Skin epidermis (tissue), 12 donors: ENCODE measurements around the gene CNNM2.
"Not testable (repeated sequence)": the region's sequence is repeated elsewhere in the genome, so short reads cannot be mapped to it uniquely, and the experiment has no call there.

ENCODE experiments used
- H3K27ac ChIP-seq, 21 experiments: fragments of 200-600 bp; sonication (generic) in 11 of 21; one replicate each; pipeline ENCODE4 v1.5.0; 2020; ENCODE audit warnings: mild to moderate bottlenecking in 3 of 21, inconsistent platforms in 2 of 21, moderate library complexity in 2 of 21
- H3K4me3 ChIP-seq, 7 experiments: fragments of 200-600 bp; sonication (generic) in 2 of 7; one replicate each; pipeline ENCODE4 v1.5.0; 2020; ENCODE audit warnings: inconsistent platforms in 2 of 7, mild to moderate bottlenecking in 2 of 7, moderate library complexity in 1 of 7

Gene CNNM2

DNA sequence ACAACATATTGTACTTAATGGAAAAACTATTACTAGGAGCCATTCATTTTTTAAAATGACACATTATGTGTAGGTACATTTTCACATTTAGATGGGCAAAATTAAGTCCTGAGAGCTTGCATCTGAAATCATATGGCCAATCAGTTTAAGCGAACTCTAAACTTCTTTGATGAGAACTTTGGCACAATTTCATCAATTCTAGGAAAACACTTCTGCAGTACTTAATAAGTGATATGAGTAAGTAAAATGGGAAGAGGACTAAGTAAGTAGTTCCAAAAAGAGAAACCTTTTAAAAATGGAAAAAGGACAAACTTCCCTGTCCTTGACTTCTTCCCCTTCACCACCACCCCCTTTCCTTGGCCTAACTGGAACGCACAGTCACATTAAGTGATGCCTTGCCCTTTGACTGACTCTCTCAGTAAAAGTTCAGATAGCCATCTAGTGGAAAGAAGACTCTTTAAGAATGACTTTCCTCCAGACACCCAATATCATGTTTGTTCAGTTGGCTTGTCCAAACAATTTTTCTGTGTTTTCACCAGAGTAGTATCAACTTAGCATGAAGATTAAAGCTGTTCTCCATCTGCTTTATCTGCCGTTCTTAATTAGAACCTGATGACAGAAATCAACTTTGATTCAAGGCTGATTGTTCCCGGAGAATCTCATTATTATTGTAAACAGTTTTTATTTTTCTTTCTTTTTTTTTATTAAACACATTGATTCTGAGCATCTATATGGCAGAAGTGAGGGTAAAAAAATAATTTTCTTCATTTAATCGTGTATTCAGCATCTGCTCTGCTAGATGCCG is 45.1 kb downstream of the CNNM2 start:
- no peak overlapping the region for H3K27ac ChIP-seq
- no peak overlapping the region for H3K4me3 ChIP-seq

DNA sequence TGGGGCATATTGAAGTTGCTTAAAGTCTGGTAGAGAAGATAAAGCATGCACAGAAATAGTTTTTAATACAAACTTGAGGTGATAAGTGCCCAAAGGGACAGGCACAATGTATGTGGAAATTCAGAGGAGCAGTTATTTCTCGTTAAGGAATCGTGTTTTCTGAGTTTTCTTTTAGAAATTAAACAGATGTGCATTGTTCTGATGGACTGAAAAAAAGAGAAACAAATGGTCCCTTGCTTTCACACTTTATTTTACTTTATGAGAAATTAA is 45.6 kb downstream of the CNNM2 start:
- no peak overlapping the region for H3K4me3 ChIP-seq
- H3K27ac ChIP-seq = no peak overlapping the region

DNA sequence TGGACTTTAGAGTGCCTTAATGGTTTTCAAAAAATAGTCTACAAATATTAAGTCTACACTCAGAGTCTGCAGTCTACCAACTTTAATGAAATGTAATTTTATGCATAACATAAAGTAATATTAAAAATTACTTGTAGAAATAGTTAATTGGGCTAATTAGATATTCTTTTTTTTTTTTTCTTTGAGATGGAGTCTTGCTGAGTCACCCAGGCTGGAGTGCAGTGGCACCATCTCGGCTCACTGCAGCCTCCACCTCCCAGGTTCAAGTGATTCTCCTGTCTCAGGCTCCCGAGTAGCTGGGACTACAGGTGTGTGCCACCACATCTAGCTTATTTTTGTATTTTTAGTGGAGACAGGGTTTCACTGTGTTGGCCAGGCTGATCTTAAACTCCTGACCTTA is 46.0 kb downstream of the CNNM2 start:
- H3K4me3 ChIP-seq, H3K27ac ChIP-seq: not testable (repeated sequence)

DNA sequence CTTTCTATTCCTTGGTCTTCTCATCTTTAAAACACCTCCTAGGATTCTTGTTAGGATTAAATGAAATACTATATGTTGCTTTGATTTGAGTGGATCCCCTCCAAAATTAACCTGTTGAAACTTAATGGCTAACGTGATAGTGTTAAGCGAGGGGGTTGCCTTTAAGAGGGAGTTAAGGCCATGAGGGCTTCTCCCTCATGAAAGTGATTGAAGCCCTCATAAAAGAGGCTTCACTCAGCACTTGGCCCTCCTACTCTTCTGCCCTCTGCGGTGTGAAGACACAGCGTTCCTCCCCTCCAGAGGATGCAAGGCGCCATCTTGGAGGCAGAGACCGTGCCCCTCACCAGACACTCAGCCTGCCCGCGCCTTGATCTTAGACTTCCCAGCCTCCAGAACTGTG is 46.6 kb downstream of the CNNM2 start:
- Histone ChIP-seq H3K4me3 (no peak overlapping the region), H3K27ac (no peak overlapping the region)

DNA sequence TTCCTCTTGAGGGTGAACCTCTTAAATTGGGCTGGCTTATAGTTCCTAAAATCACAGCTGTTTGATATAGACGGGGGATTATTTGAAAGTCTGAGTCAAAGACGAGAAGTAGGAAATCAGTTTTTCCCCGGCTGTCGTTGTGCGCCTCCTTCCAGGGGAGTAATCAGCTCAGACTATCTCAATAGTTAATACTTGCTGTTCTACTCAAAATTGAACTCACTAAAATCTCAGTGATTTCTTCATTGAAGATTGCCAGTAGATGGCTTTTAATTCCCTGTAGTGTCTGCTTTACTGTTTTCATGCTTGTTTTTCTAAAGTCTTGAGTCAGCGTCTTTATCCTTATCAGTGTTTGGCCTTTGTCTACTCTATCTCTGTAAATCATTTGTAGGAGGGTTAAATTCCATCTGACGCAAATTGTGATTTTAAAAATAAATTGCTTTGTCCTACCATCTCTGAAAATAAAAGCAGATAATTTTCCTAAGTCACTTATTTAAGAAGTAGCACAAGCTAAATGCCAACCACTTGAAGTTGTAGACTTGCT is 47.3 kb downstream of the CNNM2 start:
- no peak overlapping the region for H3K27ac ChIP-seq
- no peak overlapping the region for H3K4me3 ChIP-seq

DNA sequence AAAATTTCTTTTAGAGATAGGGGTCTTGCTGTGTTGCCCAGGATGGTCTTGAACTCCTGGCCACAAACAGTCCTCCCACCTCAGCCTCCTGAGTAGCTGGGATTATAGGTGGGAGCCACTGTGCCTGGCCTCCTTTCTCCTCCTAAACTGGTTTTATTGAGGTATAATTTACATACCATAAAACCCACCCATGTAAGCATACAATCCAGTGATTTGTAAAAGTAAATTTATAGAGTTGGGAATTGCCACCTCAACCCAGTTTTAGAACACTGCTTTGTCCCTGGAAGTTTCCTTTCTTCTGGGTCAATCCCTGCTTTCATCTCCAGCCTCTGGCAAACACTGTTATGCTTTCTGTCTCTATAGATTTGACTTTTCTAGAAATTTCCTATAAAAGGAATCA is 49.0 kb downstream of the CNNM2 start:
- no peak overlapping the region for H3K4me3 ChIP-seq
- H3K27ac ChIP-seq = no peak overlapping the region

DNA sequence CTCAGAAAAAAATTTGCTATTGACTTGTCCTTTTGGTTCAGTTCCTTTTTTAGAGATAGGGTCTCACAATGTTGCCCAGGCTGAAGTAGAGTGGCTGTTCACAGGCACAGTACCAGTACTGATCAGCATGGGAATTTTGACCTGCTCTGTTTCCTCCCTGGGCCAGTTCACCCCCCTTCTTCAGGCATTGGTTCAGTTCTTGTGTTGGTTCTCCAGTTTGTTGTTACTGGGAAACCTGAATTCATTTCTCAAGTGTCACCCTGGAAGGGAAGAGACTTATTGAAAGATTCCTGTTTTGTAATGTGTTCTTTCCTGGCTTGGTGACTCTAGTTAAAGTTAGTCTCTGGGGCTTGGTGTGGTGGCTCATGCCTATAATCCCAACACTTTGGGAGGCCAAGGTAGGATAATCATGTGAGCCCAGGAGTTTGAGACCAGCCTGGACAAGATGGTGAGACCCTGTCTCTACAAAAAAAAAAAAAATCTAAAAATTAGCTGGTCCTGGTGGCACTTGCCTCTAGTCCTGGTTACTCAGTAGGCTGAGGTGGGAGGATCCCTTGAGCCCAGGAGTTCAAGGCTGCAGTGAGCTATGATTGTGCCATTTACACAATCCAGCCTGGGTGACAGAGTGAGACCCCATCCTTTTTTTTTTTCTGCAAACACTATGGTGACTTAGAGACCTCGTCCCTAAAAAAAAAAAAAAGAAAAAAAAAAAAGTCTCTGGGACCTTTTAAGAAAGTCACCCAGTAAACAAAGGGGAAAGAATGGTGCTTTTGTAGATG is 52.7 kb downstream of the CNNM2 start:
- Histone ChIP-seq H3K4me3 (no peak overlapping the region), H3K27ac (no peak overlapping the region)

DNA sequence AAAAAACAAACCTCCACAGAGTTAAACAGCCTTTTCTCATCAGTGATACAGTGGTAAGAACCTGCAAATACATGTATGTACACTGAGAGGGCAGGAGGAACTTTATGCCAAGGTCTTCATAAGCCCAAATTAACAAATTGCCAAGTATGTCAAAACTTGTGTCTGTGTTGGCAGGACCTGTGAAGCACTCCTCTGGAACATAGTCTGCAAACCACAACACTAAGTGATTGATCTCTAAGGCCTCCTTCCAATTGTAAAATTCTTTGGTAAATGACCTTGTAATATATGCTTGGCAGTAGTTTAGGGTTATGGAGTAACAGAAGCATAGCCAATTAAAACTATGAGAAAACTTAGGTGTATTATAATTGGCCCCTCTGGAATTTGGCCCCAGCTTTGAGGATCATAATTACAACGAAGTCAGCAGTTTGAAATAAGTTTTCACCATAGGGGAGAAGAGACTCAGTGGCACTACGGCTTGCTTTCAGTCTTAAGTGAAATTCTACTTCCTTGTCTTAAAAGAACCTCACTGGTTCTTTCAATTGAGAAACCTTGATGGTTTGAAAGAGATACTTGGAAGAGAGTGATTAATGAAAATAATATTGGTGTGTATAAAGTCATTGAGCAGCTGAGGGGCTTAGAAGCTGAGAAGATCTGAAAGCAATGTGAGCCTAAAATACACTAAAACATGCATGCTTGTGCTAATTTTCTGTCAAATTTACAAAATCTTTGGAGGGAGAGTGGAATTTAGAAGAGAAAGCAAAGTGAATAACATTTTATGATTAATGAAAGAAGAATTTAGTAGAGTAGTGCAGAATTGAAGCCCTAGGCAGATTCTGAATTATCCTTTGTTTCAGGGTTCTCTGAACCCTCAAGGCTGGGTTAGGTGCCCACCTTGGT is 57.6 kb downstream of the CNNM2 start:
- H3K4me3 ChIP-seq = no peak overlapping the region
- H3K27ac ChIP-seq = peak overlapping the region in 1 of 21 experiments; percentile 26

DNA sequence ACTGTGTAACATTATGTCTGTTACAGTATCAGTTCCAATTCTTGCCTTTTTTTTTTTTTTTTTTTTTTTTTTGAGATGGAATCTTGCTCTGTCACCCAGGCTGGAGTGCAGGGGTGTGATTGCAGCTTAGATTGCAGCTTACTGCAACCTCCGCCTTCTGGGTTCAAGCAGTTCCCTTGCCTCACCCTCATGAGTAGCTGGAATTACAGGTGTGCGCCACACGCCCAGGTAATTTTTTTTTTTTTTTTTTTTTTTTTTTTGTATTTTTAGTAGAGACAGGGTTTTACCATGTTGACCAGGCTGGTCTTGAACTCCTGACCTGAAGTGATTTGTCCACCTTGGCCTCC is 58.3 kb downstream of the CNNM2 start:
- not testable (repeated sequence) for H3K27ac ChIP-seq, H3K4me3 ChIP-seq

DNA sequence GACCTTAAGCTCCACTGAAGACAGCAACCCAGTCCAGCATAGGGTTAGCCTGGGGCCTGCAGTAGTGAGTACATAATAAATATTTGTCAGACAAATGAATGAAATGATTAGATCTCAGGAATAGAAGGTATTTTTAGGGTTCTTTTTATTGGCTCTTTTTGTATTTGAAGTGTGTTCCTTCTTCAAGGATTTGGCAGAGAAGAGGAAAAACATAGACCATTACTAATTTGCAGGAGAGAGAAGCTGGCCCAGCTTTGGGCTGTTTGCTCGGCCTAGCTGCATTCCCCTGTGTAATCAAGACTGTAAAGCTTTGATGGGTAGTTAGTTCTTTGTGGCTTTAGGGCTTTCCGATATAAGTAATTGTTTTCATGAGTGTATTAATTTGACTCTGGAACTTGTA is 64.2 kb downstream of the CNNM2 start:
- no peak overlapping the region for H3K27ac ChIP-seq
- H3K4me3 ChIP-seq = no peak overlapping the region

DNA sequence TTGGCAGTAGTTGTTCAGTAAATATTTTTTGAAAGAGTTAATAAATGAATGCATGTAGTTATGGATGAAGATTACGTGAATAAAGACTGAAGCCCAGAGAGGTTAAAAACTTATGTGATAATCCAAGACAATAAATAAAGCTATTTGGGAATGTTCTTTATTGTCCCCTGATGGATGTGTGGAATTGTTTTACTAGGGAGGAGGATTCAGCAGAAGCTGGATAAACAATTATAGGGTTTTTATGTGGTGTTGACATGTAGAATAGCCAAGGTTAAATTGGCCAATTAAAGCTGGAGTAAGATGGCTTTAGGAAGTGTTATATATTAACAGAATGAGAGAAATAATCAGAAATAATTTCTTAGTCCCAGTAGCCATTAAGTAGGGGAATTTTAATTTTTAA is 66.0 kb downstream of the CNNM2 start:
- H3K27ac ChIP-seq = no peak overlapping the region
- no peak overlapping the region for H3K4me3 ChIP-seq

DNA sequence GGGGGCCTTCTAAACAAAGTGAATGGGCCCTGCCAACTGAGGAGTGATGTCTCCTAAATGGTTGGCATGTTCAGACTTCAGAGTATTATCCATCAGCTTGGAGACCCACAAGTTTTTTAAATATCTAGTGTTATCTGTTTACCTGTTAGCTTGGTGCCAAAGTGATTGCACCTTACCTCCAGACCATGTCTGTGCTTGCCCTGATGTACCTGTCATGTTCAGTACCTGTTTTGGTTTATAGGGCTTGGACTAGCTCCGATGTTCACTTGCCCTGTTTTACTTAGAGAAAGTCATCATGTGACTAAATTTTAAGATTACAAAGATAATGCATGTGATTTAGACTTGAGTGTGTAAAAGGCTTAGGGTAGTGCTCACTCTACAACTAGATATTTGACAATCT is 67.7 kb downstream of the CNNM2 start:
- Histone ChIP-seq H3K27ac (no peak overlapping the region), H3K4me3 (no peak overlapping the region)

DNA sequence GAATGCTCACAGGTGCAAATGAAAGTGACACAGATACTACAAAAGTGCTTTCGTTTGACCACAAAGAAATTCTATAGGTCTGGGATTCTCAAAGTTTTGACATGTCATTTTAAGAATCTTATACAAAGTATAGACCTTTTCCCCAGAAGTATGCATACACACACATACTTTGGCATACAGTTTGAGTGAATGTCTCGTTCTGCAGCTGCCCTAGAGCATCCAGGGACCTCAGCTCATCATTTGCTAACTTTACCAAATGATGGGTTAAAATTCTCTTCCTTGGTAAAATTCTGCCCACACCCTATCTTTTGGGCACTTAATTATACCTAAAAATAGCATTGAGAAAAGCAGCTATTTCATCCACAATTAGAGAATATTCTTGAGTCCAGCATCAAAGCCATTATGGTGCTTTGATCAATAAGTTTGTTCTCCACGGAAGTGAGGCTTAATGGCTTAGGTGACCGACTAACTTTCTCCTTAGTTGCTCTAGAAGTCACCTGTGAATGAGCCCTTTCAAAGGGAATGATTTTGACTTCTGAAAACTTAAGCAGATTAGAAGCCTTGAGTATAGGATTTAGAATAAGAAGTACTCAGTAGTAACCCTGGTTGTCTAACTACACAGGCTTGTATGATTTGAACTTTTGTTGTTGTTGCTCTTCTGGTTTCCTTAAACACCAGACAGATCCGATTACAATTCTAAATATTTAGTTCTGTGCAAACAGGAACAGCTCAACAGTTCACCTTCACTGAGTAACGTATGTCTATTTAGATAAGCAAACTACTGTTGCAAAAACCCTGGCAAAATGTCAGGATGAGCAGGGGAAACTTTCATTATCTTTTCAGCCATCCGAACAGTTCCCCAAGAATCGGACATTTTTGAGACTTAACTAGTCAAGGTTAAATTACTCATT is 70.6 kb downstream of the CNNM2 start:
- H3K4me3 ChIP-seq = no peak overlapping the region

DNA sequence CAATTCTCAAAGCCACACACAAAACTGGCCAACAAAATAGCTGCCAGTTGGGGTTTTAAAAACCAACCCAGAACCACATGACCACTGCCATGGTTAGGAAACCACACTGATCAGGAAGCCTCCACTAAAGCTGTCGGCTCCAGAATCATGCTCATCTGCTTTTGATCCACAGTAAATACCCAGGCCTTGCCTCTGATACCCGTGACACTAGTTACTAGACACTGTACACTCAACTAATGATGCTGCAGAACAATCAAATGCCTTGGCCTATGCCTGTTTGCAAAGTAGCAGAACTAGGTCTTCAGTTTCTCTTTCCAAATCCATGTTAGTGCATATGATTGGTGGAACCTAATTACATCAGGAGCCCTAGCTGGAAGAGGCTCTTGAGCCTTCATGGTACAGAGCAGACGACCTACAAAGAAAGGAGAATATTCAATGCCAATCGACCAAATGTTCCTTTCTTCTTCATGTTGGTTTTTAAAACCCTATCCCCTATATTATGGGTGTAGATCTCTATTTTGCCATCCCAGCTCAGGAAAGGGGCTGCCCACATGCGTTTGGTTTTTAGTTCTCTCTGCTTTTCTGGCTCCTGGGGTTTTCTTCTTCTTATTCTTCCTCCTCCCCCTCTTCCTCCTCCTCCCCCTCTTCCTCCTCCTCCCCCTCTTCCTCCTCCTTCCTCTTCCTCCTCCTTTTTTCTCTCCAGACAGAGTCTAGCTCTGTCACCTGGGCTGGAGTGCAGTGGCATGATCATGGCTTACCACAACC is 76.6 kb downstream of the CNNM2 start:
- Histone ChIP-seq H3K27ac (no peak overlapping the region), H3K4me3 (no peak overlapping the region)

More for the DNA sequence above, 70.6 kb downstream of the CNNM2 start:
- H3K27ac ChIP-seq = no peak overlapping the region

DNA sequence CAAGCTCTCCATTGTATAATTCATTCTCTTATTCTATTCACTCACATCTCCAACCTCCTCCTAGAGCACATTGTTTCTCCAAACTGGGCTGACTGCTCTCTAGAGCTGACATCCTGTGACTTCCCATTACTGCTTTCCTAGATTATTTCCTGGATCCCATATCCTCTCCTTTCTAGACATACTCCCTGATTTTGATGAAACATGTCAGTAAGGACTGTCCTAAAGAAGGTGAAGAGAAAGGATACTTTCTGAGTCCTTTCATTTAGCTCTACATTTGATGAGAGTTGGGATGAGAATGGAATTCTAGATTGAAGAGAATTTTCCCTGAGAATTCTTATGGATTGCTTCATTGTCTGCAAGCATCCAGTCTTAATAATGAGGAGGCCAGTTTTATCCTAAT is 78.8 kb downstream of the CNNM2 start:
- Histone ChIP-seq H3K4me3 (no peak overlapping the region), H3K27ac (no peak overlapping the region)

DNA sequence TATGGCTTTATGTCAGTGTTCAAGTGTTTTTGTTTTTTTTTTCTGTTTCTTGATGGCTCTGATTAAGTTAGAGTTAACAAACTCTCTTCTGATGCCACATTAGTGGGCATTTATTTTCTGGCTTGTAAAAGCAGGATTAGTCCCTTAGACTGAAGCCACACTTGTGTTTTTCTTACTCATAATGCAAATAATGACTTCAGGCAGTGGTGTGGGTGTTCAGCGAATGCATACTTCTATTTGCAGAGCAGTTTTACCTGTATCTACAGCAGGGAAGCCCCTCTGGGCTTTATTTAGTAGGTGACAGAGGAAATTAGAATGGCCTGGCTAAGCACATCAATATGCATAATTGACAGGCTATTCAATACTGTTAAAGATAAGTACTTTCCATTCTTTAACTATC is 79.9 kb downstream of the CNNM2 start:
- H3K4me3 ChIP-seq = no peak overlapping the region
- no peak overlapping the region for H3K27ac ChIP-seq

DNA sequence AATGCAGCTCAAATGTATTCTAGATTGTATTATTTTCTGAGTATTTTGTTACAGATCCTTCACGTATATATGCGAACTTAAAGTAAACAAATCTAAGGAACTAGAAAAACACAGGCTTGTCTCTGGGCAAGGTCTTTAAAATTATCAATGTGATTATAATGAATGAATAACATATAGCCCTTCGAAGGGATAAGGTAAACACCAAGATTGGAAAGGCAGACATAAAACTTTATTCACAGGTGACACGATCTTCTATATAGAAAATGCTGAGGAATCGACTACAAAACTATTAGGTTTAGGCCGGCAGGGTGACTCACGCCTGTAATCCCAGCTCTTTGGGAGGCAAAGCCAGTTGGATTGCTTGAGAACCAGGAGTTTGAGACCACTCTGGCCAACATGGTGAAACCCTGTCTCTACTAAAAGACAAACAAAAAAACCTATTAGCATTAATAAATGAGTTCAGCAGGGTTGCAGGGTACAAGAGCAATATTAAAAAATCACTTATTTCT is 80.4 kb downstream of the CNNM2 start:
- no peak overlapping the region for H3K4me3 ChIP-seq
- no peak overlapping the region for H3K27ac ChIP-seq

DNA sequence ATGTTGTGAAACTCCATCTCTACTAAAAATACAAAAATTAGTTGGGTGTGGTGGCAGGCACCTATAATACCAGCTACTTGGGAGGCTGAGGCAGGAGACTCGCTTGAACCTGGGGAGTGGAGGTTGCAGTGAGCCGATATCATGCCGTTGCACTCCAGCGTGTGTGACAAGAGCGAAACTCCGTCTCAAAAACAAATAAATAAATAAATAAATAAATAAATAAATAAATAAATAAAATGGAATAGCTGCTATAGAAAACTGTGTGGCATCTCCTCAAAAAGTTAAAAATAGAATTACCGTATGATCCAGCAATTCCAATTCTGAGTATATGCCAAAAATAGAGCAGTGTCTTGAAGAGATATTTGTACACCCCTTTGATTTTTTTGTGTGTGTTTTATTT is 82.0 kb downstream of the CNNM2 start:
- not testable (repeated sequence) for H3K27ac ChIP-seq, H3K4me3 ChIP-seq

DNA sequence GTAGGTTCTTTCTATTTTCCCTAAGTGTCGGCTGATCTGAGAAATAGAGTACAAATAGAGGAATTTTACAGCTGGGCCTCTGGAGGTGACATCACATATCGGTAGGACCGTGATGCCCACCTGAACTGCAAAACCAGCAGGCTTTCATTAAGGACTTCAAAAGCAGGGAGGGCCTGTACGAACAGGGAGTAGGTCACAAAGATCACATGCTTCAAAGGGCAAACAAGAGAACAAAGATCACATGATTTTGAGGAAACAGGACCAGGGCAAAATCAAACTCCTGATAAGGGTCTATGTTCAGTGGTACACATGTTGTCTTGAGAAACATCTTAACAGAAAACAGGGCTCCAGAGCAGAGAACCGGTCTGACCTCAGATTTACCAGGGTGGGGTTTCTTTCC is 88.9 kb downstream of the CNNM2 start:
- no peak overlapping the region for H3K27ac ChIP-seq

More for the DNA sequence above, 88.9 kb downstream of the CNNM2 start:
- no peak overlapping the region for H3K4me3 ChIP-seq
